Stimulated activated naive CD8-positive, alpha-beta T cell treated with anti-CD3 and anti-CD28 coated beads, Interleukin-15, Interleukin-2, amounts not matched to agents 100 ng/mL and 50 ng/mL, for 24 hours (primary cell): ENCODE results near the gene FAAP100.

Experiments
- H3K27ac Mint-ChIP-seq: one replicate; pipeline ENCODE4 v1.8.0; 2021; ENCODE audit warnings: mild to moderate bottlenecking, mixed read lengths
- H3K27me3 Mint-ChIP-seq: one replicate; pipeline ENCODE4 v1.8.0; 2021; ENCODE audit warnings: mixed read lengths
- H3K36me3 Mint-ChIP-seq: one replicate; pipeline ENCODE4 v1.8.0; 2021; ENCODE audit warnings: low read depth, mixed read lengths
- H3K4me1 Mint-ChIP-seq: one replicate; pipeline ENCODE4 v1.8.0; 2021; ENCODE audit warnings: low read depth, mixed read lengths
- H3K4me3 Mint-ChIP-seq: one replicate; pipeline ENCODE4 v1.8.0; 2021; ENCODE audit warnings: mild to moderate bottlenecking, mixed read lengths
- H3K9me3 Mint-ChIP-seq: one replicate; pipeline ENCODE4 v1.8.0; 2021; ENCODE audit warnings: mixed read lengths

Gene FAAP100

GRCh38 chr17:81551458-81552243 is 502 bp downstream of the FAAP100 start:
- H3K27ac Mint-ChIP-seq = peak overlapping the region; percentile 82
- H3K4me1 Mint-ChIP-seq = peaks cover 43% of the 10 kb centered on the region
- H3K27me3 Mint-ChIP-seq = no peaks in the 10 kb centered on the region
- peaks cover 19% of the 10 kb centered on the region for H3K36me3 Mint-ChIP-seq
- H3K4me3 Mint-ChIP-seq = peak overlapping the region; percentile 90
- H3K9me3 Mint-ChIP-seq = no peaks in the 10 kb centered on the region

DNA sequence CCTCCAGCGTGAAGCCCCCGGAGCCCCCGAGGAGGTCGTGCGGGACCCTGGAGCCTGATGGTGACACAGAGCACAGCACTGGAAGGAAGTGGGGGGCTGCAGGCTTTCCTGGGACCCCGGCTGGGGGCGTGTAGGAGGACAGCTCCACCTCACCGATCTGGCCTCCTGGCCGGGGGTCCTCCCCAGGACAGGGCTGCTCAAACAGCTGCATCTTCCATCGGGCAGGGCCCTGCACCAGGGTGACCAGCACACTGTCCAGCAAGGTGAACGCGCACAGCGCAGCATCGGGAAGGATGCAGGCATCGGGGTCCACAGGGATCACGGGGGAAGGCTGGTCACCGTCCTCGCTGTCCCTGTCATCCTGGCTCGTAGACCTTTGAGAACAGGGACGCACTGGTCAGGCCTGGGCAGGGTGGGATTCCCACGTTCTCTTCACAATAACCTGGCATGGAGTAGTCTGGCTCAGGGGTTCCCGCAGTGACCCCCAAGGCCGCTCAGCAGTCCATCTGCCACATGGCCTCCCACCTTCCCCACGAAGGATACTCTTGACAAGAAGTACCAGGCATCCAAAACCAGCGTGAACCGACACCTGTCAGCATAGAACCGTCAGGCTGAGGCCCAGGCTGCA is 1.2 kb downstream of the FAAP100 start:
- H3K36me3 Mint-ChIP-seq = peaks cover 19% of the 10 kb centered on the region
- no peaks in the 10 kb centered on the region for H3K27me3 Mint-ChIP-seq
- peak overlapping the region; percentile 90 for H3K4me3 Mint-ChIP-seq
- H3K4me1 Mint-ChIP-seq = peaks cover 40% of the 10 kb centered on the region
- H3K27ac Mint-ChIP-seq = peak overlapping the region; percentile 82
- no peaks in the 10 kb centered on the region for H3K9me3 Mint-ChIP-seq

GRCh38 chr17:81550285-81550684 is 1.9 kb downstream of the FAAP100 start:
- H3K36me3 Mint-ChIP-seq = peaks cover 19% of the 10 kb centered on the region

GRCh38 chr17:81549826-81550225 is 2.3 kb downstream of the FAAP100 start:
- H3K36me3 Mint-ChIP-seq = peaks cover 19% of the 10 kb centered on the region
- H3K27ac Mint-ChIP-seq = no peak overlapping the region
- no peaks in the 10 kb centered on the region for H3K9me3 Mint-ChIP-seq
- H3K4me3 Mint-ChIP-seq = peak overlapping the region; percentile 90
- H3K4me1 Mint-ChIP-seq = peaks cover 40% of the 10 kb centered on the region
- H3K27me3 Mint-ChIP-seq = no peaks in the 10 kb centered on the region

More at GRCh38 chr17:81550285-81550684, 1.9 kb downstream of the FAAP100 start:
- peak overlapping the region; percentile 90 for H3K4me3 Mint-ChIP-seq
- H3K4me1 Mint-ChIP-seq = peaks cover 40% of the 10 kb centered on the region
- H3K27ac Mint-ChIP-seq = no peak overlapping the region
- H3K9me3 Mint-ChIP-seq = no peaks in the 10 kb centered on the region
- no peaks in the 10 kb centered on the region for H3K27me3 Mint-ChIP-seq

DNA sequence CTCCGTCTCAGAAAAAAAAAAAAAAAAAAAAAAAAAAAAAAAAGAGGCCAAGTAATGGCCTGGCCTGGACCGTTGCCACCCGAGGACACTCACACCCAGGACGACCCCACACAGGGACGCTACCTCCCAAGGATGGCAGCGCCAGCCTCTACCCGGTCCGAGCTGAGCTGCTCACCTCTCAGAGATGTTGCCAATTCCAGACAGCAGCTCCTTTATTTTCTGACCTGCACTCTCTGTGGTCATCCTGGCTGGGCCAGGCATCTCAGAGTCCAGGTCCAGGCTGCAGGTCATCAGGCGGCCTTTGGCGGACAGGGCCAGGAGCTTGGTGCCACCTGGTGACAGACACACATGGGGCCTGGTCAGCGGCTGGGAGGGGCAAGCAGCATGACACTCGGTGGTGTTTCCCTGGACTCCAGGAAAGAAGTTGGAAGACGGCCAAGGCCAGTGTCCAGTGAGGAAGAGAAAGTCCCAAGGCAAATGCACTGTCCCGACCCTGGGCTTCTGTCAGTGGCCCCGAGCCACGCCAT is 3.1 kb downstream of the FAAP100 start:
- H3K4me3 Mint-ChIP-seq = no peak overlapping the region
- H3K27me3 Mint-ChIP-seq = no peaks in the 10 kb centered on the region
- H3K4me1 Mint-ChIP-seq = peaks cover 36% of the 10 kb centered on the region
- peaks cover 17% of the 10 kb centered on the region for H3K36me3 Mint-ChIP-seq
- no peaks in the 10 kb centered on the region for H3K9me3 Mint-ChIP-seq
- H3K27ac Mint-ChIP-seq = no peak overlapping the region

DNA sequence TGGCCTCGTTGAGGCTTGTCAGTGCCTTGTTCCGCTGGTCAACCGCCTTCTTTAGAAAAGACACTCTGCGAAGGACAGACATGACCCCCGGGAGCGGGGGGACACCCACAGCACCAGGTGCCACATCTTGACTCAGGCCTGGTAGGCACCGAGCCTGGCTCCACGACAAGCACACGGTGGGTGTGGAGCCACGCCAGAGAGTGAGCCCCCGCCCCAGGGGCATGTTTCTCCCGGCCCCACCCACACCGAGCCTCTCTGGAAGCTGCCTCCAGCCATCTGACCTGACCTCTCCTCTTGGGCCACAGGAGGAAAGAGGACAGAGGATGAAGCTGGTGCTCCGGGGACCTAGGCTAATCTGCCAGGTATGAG is 4.6 kb downstream of the FAAP100 start:
- Mint-ChIP-seq H3K36me3 (peaks cover 13% of the 10 kb centered on the region), H3K27ac (no peak overlapping the region), H3K4me3 (no peak overlapping the region), H3K27me3 (no peaks in the 10 kb centered on the region), H3K9me3 (no peaks in the 10 kb centered on the region), H3K4me1 (peaks cover 24% of the 10 kb centered on the region)

DNA sequence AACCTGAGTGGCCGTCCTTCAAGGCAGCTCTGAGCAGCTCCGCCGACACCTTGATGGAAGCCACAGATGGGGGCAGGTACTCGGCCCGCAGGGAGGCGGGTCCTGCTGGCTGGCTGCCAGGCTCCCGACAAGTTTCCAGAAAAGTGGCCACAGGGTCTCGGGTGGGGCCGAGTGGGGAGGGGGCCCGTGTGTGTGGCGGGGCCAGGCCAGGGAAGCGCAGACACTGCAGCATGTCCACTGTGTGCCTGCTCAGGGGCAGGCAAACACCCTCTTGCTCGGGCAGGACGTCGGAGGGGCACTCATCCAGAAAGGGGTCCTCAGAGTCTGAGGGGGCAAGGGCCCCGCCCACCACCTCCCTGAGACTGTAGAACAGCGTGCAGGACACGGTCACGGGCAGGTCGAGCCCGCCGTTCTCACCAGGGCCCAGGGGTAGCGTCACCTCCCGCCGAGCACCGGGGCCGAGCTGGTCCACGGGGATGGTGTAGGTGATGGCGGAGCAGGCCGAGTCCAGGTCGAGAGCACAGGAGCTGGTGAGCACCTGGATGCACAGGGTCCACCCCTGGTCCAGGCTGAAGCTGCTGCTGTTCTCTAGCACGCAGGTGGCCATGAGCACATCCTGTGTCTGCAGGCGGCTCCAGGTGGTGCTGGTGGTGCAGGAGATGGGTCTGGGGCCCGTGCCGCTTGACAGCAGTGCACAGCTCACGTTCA is 5.1 kb downstream of the FAAP100 start:
- Mint-ChIP-seq H3K4me3 (no peak overlapping the region), H3K27me3 (no peaks in the 10 kb centered on the region), H3K36me3 (peaks cover 13% of the 10 kb centered on the region), H3K27ac (no peak overlapping the region), H3K4me1 (peaks cover 24% of the 10 kb centered on the region), H3K9me3 (no peaks in the 10 kb centered on the region)

- Mint-ChIP-seq H3K36me3 (peaks cover 13% of the 10 kb centered on the region), H3K4me1 (peaks cover 11% of the 10 kb centered on the region), H3K4me3 (no peak overlapping the region), H3K9me3 (no peaks in the 10 kb centered on the region), H3K27ac (no peak overlapping the region), H3K27me3 (no peaks in the 10 kb centered on the region)
These were observed 6.8 kb downstream of the FAAP100 start for GRCh38 chr17:81545160-81545949.

- H3K27me3 Mint-ChIP-seq = no peaks in the 10 kb centered on the region
- H3K4me3 Mint-ChIP-seq = no peak overlapping the region
- no peak overlapping the region for H3K27ac Mint-ChIP-seq
- H3K9me3 Mint-ChIP-seq = no peaks in the 10 kb centered on the region
- peaks cover 2% of the 10 kb centered on the region for H3K4me1 Mint-ChIP-seq
- peaks cover 9% of the 10 kb centered on the region for H3K36me3 Mint-ChIP-seq
These were observed 7.7 kb downstream of the FAAP100 start for GRCh38 chr17:81544281-81544974.

DNA sequence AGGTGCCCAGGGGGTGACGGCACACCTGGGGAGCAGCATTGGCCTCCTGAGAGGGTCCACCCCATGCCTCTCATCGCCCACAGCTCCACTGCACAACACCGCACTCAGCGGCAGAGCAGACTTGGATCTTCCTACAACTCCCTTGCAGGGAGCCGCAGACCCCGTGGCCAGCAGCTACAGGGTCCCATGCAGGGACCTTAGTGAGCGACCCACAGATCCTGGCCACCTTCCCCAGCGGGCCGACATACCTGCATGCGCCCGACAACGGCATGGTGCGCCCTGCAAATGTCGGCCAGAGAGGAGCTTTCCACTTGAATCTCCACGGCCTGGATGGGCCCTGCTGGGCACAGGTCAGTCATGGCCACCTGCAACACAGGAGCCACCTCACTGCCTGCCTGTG is 8.4 kb downstream of the FAAP100 start:
- Mint-ChIP-seq H3K27ac (no peak overlapping the region), H3K4me3 (no peak overlapping the region), H3K27me3 (no peaks in the 10 kb centered on the region), H3K36me3 (peaks cover 5% of the 10 kb centered on the region), H3K9me3 (no peaks in the 10 kb centered on the region), H3K4me1 (no peaks in the 10 kb centered on the region)

GRCh38 chr17:81543339-81543675 is 8.8 kb downstream of the FAAP100 start:
- Mint-ChIP-seq H3K27me3 (no peaks in the 10 kb centered on the region), H3K27ac (no peak overlapping the region), H3K4me1 (no peaks in the 10 kb centered on the region), H3K36me3 (peaks cover 1% of the 10 kb centered on the region), H3K4me3 (no peak overlapping the region), H3K9me3 (no peaks in the 10 kb centered on the region)

DNA sequence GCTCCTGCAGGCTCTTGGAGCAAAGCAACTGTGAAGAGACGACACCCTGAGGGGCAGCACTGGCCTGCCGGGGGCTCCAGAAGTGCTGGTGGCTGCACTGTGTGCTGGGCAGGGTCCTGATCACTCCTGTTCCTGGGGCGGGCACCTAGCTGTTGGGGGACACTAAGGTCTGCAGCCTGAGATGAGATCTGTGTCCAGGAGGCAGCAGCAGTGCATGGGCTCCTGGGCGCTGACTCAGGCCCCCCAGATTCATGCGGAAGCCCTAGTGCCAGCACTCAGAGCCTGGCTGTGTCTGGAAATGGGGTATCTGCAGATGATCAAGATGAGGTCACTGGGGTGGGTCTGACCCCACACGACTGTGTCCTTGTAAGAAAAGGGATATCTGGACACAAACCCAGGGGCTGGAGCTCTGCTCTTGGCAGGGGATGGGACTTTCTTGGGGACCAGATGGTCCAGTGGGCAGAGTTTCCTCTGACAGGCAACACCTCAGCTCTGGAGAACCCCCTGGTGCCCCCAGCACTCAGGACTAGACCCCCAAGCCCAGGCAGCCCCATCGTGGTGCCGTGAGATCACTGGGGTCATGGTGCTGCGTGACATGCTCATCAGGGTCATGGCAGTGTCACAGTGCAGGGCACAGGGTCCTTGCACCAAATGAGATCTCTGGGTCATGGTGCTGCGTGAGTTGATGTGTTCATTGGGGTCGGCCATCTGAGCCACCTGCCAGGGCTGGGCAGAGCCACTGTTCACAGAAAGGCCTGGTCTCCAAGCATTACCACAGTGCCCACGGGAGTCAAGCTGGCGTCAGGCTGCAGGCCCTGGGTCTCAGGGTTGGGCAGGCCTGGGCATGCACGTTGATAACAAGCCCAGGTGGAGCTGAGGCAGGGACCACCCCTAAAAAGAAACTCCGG is 9.5 kb downstream of the FAAP100 start:
- H3K4me3 Mint-ChIP-seq = no peak overlapping the region
- no peaks in the 10 kb centered on the region for H3K36me3 Mint-ChIP-seq
- H3K9me3 Mint-ChIP-seq = no peaks in the 10 kb centered on the region
- H3K27me3 Mint-ChIP-seq = peaks cover 3% of the 10 kb centered on the region
- no peaks in the 10 kb centered on the region for H3K4me1 Mint-ChIP-seq
- H3K27ac Mint-ChIP-seq = no peak overlapping the region

DNA sequence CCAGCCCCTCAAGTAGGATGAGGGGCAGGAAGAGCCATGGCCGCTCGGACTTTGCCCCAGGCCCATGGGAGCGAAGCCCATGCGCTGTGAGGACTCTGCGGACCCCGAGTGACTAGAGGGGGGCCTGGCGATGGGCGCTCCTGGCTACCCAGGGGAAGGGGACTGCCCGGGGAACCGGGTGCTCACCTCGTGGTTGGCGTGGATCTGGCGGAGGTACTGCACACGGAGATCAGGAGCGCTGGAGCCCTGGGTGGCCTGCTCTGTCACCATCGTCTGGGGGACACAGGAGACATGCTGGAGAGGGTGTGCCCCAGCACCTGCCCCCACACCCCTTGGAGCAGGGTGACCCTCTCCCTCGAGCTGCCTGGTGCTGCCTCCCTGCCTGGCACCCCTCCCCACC is 11.0 kb downstream of the FAAP100 start:
- no peaks in the 10 kb centered on the region for H3K9me3 Mint-ChIP-seq
- H3K4me1 Mint-ChIP-seq = no peaks in the 10 kb centered on the region
- H3K4me3 Mint-ChIP-seq = no peak overlapping the region
- peaks cover 5% of the 10 kb centered on the region for H3K27me3 Mint-ChIP-seq
- no peak overlapping the region for H3K27ac Mint-ChIP-seq
- H3K36me3 Mint-ChIP-seq = no peaks in the 10 kb centered on the region
